ENCODE measurements around the gene CNOT6L. TPM values are rescaled to one million over a fixed set of nuclear protein-coding genes. Genes with fewer than 3 reads are reported as not detected.

CNOT6L gene
- total RNA-seq, 1 experiment from 2014 or later = 29.4 TPM

GRCh38 chr4:77834403-77834802, 15.2 kb upstream of the CNOT6L start:
- Histone ChIP-seq H2AFZ (ENCODE audit: low read depth, low read length, poor library complexity, severe bottlenecking) (no peak overlapping the region), H3K79me2 (ENCODE audit: insufficient read depth, low read length) (no peaks in the 10 kb centered on the region), H3K4me3 (replicated peaks in 1 of 2; ENCODE audit: low read depth in 1 of 2, low read length in 2 of 2) (no peak overlapping the region), H3K4me2 (ENCODE audit: low read length) (no peak overlapping the region), H3K9ac (ENCODE audit: low read length) (no peak overlapping the region), H3K9me3 (ENCODE audit: control insufficient read depth in 1 of 2, insufficient read depth in 1 of 2, low read depth in 1 of 2, low read length in 2 of 2) (no peaks in the 10 kb centered on the region), H3K27ac (ENCODE audit: low read depth, low read length) (no peak overlapping the region), H3K4me1 (ENCODE audit: control insufficient read depth in 1 of 2, insufficient read depth in 2 of 2, low read length in 2 of 2) (no peaks in the 10 kb centered on the region), H4K20me1 (ENCODE audit: insufficient read depth) (no peaks in the 10 kb centered on the region), H3K27me3 (ENCODE audit: insufficient read depth, low read length) (no peaks in the 10 kb centered on the region), H3K9me2 (ENCODE audit: insufficient read depth) (no peaks in the 10 kb centered on the region), H3K36me3 (ENCODE audit: control insufficient read depth in 1 of 2, insufficient read depth in 2 of 2, low read length in 2 of 2) (no peaks in the 10 kb centered on the region)
- POLR2A ChIA-PET = no interaction called here
- RAD21 ChIA-PET (ENCODE audit: low non-redundant PET in 1 of 2, low total read pairs in 2 of 2, uncharacterized antibody in 2 of 2, unreplicated experiment in 2 of 2) = no interaction called here
- ATAC-seq = no peak
- DNase-seq (ENCODE audit: low read depth, low spot score) = no peak
- intact Hi-C loops (cut with micrococcal nuclease) = no loop called here
- TF ChIP-seq, protein P1, sequence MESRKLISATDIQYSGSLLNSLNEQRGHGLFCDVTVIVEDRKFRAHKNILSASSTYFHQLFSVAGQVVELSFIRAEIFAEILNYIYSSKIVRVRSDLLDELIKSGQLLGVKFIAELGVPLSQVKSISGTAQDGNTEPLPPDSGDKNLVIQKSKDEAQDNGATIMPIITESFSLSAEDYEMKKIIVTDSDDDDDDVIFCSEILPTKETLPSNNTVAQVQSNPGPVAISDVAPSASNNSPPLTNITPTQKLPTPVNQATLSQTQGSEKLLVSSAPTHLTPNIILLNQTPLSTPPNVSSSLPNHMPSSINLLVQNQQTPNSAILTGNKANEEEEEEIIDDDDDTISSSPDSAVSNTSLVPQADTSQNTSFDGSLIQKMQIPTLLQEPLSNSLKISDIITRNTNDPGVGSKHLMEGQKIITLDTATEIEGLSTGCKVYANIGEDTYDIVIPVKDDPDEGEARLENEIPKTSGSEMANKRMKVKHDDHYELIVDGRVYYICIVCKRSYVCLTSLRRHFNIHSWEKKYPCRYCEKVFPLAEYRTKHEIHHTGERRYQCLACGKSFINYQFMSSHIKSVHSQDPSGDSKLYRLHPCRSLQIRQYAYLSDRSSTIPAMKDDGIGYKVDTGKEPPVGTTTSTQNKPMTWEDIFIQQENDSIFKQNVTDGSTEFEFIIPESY (IDR thresholded peaks at IDR 0.05; ENCODE audit: extremely low read depth, insufficient replicate concordance, low read length) = no peak
- TF ChIP-seq CTCF (IDR thresholded peaks at IDR 0.05 in 2 of 3, conservative IDR thresholded peaks at IDR 0.05 in 1 of 3; ENCODE audit: borderline replicate concordance in 1 of 3, insufficient read depth in 1 of 3, low read depth in 2 of 3, low read length in 2 of 3) (no peak), REST (IDR thresholded peaks at IDR 0.05; ENCODE audit: low read depth) (no peak), EZH2phosphoT487 (IDR thresholded peaks at IDR 0.05; ENCODE audit: borderline replicate concordance) (no peak), RAD21 (IDR thresholded peaks at IDR 0.05; ENCODE audit: low read depth) (no peak), EZH2 (IDR thresholded peaks at IDR 0.05) (no peak), SP1 (IDR thresholded peaks at IDR 0.05; ENCODE audit: low read depth) (no peak), FOSL1 (IDR thresholded peaks at IDR 0.05; ENCODE audit: low read depth) (no peak)
- TF ChIP-seq, protein P2, sequence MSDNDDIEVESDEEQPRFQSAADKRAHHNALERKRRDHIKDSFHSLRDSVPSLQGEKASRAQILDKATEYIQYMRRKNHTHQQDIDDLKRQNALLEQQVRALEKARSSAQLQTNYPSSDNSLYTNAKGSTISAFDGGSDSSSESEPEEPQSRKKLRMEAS (IDR thresholded peaks at IDR 0.05) = no peak
- BruUV-seq (replicated peaks) = no TSS peak
- CTCF ChIA-PET = no interaction called here

Measured in HCT116 (cell line).